HG03139 (cell line): ENCODE measurements around the gene STARD13.

Source experiments
- ATAC-seq: cut with Tn5 transposase; IDR thresholded peaks from one replicate; pipeline ENCODE4 v1.9.1; 2021; ENCODE audit not compliant: unreplicated experiment

The STARD13 gene

DNA sequence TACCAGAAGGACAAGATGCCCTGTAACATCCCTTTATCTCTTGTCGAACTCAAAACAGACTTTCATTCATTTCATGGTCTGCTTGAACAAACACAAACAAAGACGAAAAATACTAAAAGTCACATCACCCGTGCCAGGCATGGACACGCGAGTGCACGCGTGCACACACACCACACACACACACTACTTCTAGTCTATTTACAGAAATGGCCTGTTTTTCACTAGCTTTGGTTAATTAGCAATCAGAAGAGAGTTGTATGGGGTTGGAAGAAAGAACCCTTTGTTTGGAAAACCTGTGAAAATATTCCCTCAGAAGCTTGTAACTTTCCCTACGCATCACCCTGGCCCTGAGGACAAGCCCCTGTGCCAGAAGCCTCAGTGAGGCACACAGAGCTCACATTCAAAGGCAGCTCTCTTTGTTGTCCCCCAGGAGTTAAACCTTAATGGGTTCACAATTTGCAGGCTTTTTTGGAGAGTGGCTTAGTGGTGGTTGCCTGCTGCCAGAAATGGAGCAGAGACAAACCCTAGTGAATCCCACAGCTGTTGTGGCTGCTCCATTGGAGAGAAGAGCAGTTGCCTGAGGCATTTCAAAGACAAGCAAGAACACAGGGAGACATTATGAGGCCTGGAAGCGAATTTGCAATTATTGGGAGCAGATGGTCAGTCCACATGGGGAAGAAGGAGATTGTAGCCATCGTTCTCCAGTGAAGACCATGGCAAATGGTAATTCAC, 55.9 kb downstream of the STARD13 start:
- ATAC-seq, result no peak

DNA sequence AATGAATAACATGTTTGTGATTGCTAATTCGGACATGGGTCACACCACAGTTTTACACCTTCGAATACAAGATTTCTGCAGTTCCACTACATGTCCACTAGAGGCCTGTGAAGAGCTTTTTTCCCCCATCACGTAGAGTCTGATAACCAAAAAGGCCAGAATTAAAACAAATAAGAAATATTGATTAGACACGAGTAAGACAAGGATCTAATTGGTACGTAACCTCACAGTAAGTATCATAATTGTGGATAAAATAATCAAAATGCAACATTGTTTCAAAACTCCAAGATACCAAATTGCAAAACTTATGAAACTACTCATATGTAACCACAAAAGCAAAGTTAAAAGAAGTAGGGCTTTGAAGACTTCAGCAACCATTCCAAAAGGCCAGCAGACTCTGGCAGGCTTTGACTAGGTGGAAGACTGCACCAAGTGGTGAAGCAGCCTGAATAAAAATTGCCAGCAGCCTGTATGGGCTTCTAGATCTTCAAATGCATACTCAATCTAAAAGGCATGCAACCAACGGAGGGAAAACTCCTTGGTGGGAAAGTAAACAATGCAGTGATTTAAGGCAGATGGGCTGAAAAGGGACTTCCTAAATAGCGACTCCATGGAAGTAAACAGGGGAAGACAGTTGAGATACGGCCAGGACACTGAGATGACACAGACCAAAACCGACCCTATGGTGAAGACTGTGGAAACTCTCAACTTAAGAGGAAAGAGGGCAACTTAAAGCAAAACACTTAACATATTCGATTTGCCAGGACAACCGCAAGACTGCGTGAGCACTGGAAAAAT, 56.7 kb downstream of the STARD13 start:
- no peak for ATAC-seq

DNA sequence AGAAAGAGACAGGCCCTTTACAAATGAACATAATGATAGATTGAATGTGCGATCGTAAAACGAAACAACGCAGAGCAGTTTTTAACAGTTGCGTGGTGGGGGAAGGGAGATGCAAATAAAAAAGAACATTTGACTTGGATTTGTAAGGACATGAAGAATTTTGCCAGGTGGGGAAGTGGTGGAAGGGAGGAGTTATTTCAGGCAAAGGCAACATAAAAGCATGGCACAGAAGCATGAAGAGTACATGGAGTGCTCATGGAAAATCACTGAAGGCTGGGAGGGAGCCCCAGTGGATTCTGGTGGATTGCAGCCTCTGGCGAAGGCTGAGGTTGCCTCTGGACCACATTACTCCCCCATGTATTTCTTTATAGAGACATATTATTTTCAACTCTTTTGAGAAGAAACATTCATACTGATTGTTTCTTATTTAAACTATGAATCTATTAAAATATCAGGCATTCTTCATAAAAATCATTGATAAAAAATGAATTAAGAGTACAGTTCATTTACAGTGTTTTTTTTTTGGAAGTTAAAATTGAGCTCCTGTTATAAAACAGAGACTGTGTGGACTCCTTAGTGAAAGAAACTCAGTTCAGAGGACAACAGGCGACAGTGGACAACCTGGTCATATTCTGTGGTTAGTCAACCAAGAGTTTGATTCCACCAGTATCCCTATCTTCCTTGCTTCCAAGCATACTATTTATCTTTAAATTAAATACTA, 57.5 kb downstream of the STARD13 start:
- no peak for ATAC-seq

DNA sequence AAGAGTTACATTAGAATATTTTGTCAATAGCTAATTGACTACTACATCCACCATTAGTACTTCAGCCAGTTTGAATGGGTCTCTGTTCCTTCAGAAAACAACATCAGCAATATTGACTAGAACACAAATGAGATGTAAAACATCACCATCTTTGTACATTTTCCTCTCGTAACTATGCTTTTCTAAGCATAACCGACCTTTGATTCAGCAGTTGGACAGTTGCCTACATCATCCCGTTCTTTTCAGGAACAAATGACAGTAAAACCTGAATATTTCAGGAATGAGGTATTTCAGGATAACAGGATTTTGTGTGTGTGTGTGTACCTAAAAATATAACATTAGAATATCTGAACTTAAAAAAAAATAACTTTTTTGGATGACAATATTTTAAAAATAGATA, 60.9 kb downstream of the STARD13 start:
- ATAC-seq, result no peak

DNA sequence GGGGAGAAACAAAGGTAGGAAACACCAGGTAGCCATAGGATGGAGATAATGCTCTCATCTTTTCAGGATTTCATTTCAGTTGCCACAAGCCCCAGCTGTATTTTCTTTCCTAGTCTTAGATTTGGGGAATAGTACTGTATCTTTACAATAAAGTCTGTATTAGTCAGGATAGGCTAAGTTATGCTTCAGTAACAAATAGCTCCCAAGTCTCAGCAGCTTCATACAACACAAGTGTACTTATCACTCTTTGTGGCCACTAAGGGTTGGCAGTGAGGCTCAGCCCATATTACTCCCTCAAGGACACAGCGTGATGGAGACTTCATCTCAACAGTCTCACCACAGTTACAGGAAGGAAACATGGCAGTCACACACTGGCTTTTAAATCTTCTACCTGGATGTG, 61.4 kb downstream of the STARD13 start:
- ATAC-seq, result no peak

DNA sequence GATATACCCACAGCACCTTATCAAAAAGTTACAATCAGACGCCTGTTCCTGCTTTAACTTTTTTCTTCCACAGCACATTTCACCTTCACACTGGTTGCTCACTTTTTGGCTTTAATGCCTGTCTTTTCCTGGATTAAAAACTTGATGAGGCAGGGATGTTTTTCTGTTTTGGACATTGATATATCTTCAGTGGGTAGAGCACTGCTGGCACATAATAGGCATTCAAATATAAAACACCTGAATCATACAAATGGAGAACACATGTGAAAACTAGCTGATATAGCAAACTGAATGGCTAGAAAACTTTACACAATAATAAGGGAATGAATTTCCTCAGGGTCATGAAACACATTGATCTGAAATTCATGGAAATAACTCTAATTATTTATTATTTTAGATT, 65.6 kb downstream of the STARD13 start:
- ATAC-seq, result no peak

DNA sequence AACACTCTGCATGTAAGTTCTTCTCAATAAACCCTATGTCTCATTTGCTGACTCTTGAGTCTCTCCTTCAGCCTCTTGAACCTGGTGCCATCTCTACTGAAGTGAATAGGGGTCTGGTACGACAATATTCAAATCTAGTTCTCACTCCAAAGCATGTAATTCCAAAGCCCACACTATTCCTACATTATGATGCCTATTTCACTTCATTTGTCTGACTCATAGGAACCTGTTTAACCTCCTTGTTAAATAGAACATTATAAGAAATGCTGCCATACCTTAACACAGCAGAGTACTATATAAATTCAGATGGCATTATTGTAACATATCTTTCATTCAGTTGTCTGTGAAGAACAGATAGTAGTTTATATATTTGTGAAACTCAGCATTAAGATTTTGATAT, 67.1 kb downstream of the STARD13 start:
- no peak for ATAC-seq

GRCh38 chr13:33218020-33218419, 67.5 kb downstream of the STARD13 start:
- ATAC-seq, result no peak

GRCh38 chr13:33217256-33217655, 68.3 kb downstream of the STARD13 start:
- no peak for ATAC-seq

DNA sequence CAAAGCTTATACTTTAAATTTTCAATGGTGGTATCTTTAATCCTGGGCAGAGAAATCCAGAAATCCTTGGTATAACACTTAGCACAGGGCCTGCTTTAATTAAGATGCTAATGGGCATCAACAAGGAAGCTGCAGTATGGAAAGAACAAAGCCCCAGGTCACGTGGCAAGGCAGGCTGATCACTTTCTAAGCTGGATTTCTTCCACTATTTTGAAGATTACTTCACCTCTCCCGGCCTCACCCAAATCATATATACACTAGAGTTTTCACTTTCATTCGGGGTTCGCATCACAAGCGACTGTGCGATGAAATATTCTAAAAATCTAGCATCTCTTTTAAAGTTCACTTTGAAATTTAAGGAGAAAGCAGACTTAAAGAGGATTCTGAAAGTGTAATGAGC, 71.8 kb downstream of the STARD13 start:
- ATAC-seq, result no peak

- ATAC-seq, result no peak
Observed at GRCh38 chr13:33213024-33213768, 72.4 kb downstream of the STARD13 start.

GRCh38 chr13:33212396-33212795, 73.2 kb downstream of the STARD13 start:
- no peak for ATAC-seq

- no peak for ATAC-seq
Observed at GRCh38 chr13:33210090-33210489, 75.5 kb downstream of the STARD13 start.

DNA sequence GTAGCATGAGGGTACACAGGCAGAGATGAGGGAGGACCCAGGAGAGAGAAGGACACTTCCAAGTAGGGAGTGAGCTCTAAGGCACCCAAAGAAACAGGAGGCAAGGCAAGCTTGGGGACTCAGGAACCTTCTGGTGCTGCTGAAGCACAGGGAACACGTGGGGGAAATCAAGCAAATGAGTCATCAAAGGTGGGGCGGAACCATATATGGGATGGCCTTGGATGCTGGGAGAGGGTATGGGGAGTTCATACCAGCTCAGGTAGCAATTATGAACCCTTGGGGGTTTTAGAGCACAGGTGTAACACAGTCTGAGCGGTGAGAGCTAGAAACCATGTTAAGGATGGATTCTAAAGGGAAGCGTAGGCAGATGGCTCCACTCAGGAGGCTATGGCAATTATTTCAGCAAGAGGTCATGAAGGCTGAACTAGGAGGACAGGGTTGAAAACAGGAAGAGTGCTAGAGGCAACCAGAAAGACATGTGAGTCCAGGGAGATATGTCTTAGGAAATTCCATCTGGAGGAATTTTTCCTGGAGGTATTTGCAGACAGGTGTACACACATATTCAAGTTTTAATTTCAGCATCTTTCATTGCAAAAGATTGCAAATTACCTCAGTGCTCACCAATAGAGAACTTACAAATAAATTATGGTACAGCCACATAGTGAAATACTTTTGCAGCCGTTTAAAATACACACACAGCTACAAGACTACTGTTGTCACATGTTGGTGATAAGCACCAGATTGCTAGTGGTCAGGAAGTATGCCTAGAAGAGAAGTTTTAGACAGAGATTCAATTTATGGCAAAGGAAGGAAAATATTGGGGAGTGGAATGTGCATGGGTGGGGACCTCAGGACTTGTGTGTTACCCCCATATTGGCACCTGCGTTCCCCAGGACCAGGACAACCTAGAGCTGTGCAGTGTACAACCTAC, 77.0 kb downstream of the STARD13 start:
- ATAC-seq, result no peak

DNA sequence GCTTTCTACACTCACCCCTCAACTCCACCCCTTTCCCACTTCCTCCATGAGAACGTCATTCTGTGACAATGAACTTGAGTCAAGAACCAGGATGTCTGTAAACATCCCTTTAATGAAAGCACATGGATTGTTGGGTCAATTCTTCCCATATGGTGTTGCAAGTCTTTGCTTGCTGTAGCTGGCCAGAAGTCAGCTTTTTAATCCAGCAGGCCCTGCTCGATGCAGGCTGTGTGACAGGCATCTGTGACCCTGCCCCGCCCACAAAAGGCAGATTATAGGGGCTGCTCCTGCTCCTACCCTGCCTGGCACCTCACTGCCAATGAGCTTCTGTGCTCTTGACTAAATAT, 78.0 kb downstream of the STARD13 start:
- no peak for ATAC-seq

DNA sequence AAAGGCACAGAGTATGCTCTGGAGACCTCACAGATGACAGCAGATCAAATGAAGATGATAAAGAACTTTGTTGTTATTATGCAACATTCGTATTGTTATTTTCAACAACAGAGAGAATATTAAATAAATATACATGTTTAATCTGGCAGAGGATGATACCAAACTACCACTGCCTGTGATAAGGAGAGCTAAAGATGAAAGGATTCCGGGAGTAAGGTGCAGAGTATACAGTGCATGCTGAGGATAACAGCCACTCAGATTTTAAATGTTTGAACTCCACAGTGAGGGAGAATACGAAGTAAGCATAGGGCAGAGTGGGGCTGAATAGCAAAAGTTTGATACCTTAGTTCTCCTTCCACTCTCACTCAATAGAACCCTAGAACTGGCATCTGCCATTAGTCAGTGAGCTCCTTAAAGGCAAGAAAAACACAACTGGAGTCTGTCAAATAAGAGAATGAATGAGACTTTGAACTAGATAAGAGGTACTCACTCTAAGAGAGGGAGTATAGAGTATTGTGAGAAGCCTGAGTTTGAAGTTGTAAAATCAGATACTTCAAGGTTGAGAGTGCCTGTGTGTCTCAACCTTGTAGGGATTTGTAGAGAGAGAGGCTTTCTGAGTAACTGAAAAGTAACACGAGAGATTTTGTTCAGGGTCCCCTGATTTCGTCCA, 78.5 kb downstream of the STARD13 start:
- ATAC-seq, result no peak

- ATAC-seq, result no peak
Observed at GRCh38 chr13:33206425-33206824, 79.1 kb downstream of the STARD13 start.

- no peak for ATAC-seq
Observed at GRCh38 chr13:33205804-33206221, 79.7 kb downstream of the STARD13 start.

DNA sequence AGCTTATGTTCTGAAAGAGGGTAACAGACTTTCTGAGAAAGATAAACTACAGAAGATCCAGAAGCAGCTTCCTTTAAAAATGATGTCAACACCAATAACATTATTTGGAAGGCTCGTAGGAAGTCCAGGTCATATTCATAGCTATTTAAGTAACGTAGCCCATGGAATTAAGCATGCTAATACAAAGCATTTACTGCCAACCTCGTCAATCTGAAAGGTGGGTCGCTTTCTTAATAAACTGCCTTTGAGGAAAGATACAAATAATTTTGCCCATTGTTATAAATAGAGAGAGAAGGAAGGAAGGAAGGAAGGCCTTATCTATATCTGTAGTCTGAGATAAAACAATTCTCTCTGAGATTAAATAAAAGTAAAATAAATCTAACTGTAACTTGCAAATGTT, 80.3 kb downstream of the STARD13 start:
- no peak for ATAC-seq
